Measurements from ENCODE around the gene PAK1IP1. TPM values are rescaled to one million over a fixed set of nuclear protein-coding genes. Genes with fewer than 3 reads are reported as not detected.

The PAK1IP1 gene
- total RNA-seq, 1 experiment from 2014 or later, result 25.9 TPM

DNA sequence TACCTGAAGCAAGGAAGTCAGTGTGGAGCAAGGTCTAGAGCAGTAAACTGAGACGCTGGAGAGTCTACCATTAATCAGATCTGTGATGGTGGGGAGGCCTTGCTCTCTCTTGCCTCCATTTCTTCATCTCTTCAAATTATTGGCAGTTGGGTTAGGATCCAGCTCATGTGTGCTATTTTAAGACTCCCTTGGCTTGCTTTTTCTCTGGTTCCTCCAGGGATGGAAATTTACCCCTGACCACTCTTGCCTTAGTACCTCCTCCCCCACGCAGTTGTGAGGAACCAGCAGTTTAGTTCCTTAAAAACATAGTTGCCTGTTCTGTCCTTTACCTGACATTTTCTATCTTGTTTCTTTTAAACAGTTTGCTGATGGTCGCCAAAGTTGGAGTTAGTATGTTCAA lies 35.5 kb downstream of the PAK1IP1 start:
- Mint-ChIP-seq H3K36me3 (ENCODE audit: insufficient read depth, unreplicated experiment) (peaks cover 49% of the 10 kb centered on the region), H3K27me3 (ENCODE audit: insufficient read depth, unreplicated experiment) (no peaks in the 10 kb centered on the region), H3K27ac (ENCODE audit: unreplicated experiment) (no peak overlapping the region), H3K4me1 (ENCODE audit: low read depth, unreplicated experiment) (peaks cover 14% of the 10 kb centered on the region), H3K4me3 (ENCODE audit: unreplicated experiment) (no peak overlapping the region), H3K9me3 (ENCODE audit: unreplicated experiment) (no peaks in the 10 kb centered on the region)
- intact Hi-C loops (cut with micrococcal nuclease; ENCODE audit: unreplicated experiment), result no loop called here
- TF ChIP-seq, protein P1, sequence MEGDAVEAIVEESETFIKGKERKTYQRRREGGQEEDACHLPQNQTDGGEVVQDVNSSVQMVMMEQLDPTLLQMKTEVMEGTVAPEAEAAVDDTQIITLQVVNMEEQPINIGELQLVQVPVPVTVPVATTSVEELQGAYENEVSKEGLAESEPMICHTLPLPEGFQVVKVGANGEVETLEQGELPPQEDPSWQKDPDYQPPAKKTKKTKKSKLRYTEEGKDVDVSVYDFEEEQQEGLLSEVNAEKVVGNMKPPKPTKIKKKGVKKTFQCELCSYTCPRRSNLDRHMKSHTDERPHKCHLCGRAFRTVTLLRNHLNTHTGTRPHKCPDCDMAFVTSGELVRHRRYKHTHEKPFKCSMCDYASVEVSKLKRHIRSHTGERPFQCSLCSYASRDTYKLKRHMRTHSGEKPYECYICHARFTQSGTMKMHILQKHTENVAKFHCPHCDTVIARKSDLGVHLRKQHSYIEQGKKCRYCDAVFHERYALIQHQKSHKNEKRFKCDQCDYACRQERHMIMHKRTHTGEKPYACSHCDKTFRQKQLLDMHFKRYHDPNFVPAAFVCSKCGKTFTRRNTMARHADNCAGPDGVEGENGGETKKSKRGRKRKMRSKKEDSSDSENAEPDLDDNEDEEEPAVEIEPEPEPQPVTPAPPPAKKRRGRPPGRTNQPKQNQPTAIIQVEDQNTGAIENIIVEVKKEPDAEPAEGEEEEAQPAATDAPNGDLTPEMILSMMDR (IDR thresholded peaks at IDR 0.05; ENCODE audit: insufficient read depth in 1 of 2, low read depth in 1 of 2, low read length in 1 of 2, severe bottlenecking in 1 of 2, unreplicated experiment in 1 of 2), result no peak
- Histone ChIP-seq H3K27me3 (replicated peaks; ENCODE audit: control insufficient read depth, insufficient read depth, low read length) (no peaks in the 10 kb centered on the region), H3K36me3 (ENCODE audit: control insufficient read depth, insufficient read depth, low read length) (peaks cover 4% of the 10 kb centered on the region), H3K4me3 (ENCODE audit: low read depth, low read length) (no peak overlapping the region), H3K4me1 (peaks cover 19% of the 10 kb centered on the region), H3K9me3 (no peaks in the 10 kb centered on the region)
- CTCF ChIA-PET, result no interaction called here
- no TSS peak for BruUV-seq (replicated peaks)
- POLR2A ChIA-PET, result no interaction called here
- DNase-seq, result no peak

DNA sequence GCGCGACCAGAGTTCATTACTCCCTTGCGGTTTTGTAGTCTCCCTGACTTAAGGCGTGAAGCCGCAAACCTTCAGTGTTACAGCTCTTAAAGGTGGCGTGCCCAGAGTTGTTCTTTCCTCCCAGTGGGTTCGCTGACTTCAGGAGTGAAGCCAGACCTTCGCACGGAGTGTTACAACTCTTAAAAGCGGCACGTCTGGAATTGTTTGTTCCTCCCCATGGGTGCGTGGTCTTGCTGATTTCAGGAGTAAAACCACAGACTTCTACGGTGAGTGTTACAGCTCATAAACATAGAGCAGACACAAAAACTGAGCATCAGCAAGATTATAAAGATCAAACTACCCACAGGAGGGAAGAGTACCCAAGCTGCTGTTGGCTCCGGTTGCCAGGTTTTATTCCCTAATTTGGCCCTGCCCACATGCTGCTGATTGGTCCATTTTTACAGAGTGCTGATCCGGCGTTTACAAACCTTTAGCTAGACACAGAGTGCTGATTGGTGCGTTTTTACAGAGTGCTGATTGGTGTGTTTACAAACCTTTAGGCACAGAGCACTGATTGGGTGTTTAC lies 38.5 kb downstream of the PAK1IP1 start:
- intact Hi-C loops (cut with micrococcal nuclease; ENCODE audit: unreplicated experiment), result no loop called here
- TF ChIP-seq, protein P1 (IDR thresholded peaks at IDR 0.05; ENCODE audit: insufficient read depth in 1 of 2, low read depth in 1 of 2, low read length in 1 of 2, severe bottlenecking in 1 of 2, unreplicated experiment in 1 of 2), result no peak

DNA sequence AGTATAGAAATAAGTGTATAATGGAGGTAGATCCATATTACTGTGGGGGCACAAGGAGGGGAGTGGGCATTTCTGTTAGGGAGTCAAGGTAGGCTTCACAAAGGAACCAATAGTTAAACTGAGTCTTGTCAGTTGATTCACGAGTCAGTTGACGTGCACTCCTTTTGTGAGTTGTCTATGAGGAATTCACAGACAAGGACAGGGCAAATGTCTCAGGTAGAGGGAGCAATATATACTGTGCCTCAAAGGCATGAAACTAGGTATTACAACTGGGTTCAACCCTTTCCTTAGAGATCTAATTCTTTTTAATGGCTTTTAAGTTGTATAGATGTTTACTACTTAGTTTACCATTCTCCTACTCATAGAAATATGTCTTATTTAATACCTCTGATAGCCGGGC lies 39.1 kb downstream of the PAK1IP1 start:
- no peaks in the 10 kb centered on the region for H3K9me3 ChIP-seq
- Mint-ChIP-seq H3K27ac (ENCODE audit: unreplicated experiment) (peak overlapping the region; percentile 66), H3K27me3 (ENCODE audit: insufficient read depth, unreplicated experiment) (no peaks in the 10 kb centered on the region), H3K9me3 (ENCODE audit: unreplicated experiment) (no peaks in the 10 kb centered on the region), H3K4me1 (ENCODE audit: low read depth, unreplicated experiment) (peaks cover 13% of the 10 kb centered on the region), H3K4me3 (ENCODE audit: unreplicated experiment) (peak overlapping the region; percentile 15), H3K36me3 (ENCODE audit: insufficient read depth, unreplicated experiment) (peaks cover 29% of the 10 kb centered on the region)
- TF ChIP-seq, protein P1 (IDR thresholded peaks at IDR 0.05; ENCODE audit: insufficient read depth in 1 of 2, low read depth in 1 of 2, low read length in 1 of 2, severe bottlenecking in 1 of 2, unreplicated experiment in 1 of 2), result no peak
- CTCF ChIA-PET, result no interaction called here
- POLR2A ChIA-PET, result interaction anchor here (0.6 kb wide), 2 partner anchors 11 to 17 kb away, joined by 3 read pairs; partner anchors contain the start of gene TMEM14C
- no peak for DNase-seq
- peaks cover 25% of the 10 kb centered on the region for H3K4me1 ChIP-seq
- H3K27me3 ChIP-seq (replicated peaks; ENCODE audit: control insufficient read depth, insufficient read depth, low read length), result no peaks in the 10 kb centered on the region
- no peaks in the 10 kb centered on the region for H3K36me3 ChIP-seq (ENCODE audit: control insufficient read depth, insufficient read depth, low read length)
- no TSS peak for BruUV-seq (replicated peaks)
- intact Hi-C loops (cut with micrococcal nuclease; ENCODE audit: unreplicated experiment), result loop anchor here (1.0 to 2.0 kb wide), 2 partner anchors 11 to 67 kb away; partner anchors contain the start of gene TMEM14C
- H3K4me3 ChIP-seq (ENCODE audit: low read depth, low read length), result no peak overlapping the region

More for the DNA sequence above, 38.5 kb downstream of the PAK1IP1 start:
- no peaks in the 10 kb centered on the region for H3K9me3 ChIP-seq
- no peak for DNase-seq
- ChIA-PET CTCF (no interaction called here), POLR2A (interaction anchor here (0.6 kb wide), 2 partner anchors 10 to 18 kb away, joined by 3 read pairs; partner anchors contain the start of gene TMEM14C)
- Mint-ChIP-seq H3K4me3 (ENCODE audit: unreplicated experiment) (peak overlapping the region; percentile 15), H3K27me3 (ENCODE audit: insufficient read depth, unreplicated experiment) (no peaks in the 10 kb centered on the region), H3K36me3 (ENCODE audit: insufficient read depth, unreplicated experiment) (peaks cover 36% of the 10 kb centered on the region), H3K4me1 (ENCODE audit: low read depth, unreplicated experiment) (peaks cover 13% of the 10 kb centered on the region), H3K27ac (ENCODE audit: unreplicated experiment) (peak overlapping the region; percentile 66), H3K9me3 (ENCODE audit: unreplicated experiment) (no peaks in the 10 kb centered on the region)
- no peaks in the 10 kb centered on the region for H3K27me3 ChIP-seq (replicated peaks; ENCODE audit: control insufficient read depth, insufficient read depth, low read length)
- no TSS peak for BruUV-seq (replicated peaks)
- peaks cover 25% of the 10 kb centered on the region for H3K4me1 ChIP-seq
- no peaks in the 10 kb centered on the region for H3K36me3 ChIP-seq (ENCODE audit: control insufficient read depth, insufficient read depth, low read length)
- no peak overlapping the region for H3K4me3 ChIP-seq (ENCODE audit: low read depth, low read length)
